SK-N-SH treated with all-trans-retinoic acid at 6 μM for 48 hours (cell line): ENCODE results near the gene ERC1.
A peak's percentile ranks its signal among the peaks of the same experiment; 100 is the strongest.

Source experiments
- ATAC-seq: fragments of 200-7000 bp; cut with Tn5 transposase; 3 replicates; pipeline ENCODE4 v1.9.1; 2020; ENCODE audit warnings: mild to moderate bottlenecking, moderate library complexity
- ARNTL ChIP-seq: fragments of 450-650 bp; formaldehyde crosslinking; IDR thresholded peaks from 2 replicates; pipeline ENCODE4 v1.5.0; 2020; ENCODE audit warnings: low read depth, mild to moderate bottlenecking, moderate library complexity, borderline replicate concordance
- BACH2 ChIP-seq: fragments of 250-450 bp; sonication (Bioruptor Pico); IDR thresholded peaks from 2 replicates; pipeline ENCODE4 v1.9.0; 2021; ENCODE audit warnings: mild to moderate bottlenecking, borderline replicate concordance
- CSDC2 ChIP-seq: fragments of 250-450 bp; sonication (Bioruptor Pico); IDR thresholded peaks from 2 replicates; pipeline ENCODE4 v1.5.0; 2020; ENCODE audit warnings: mild to moderate bottlenecking, moderate library complexity
- ESRRG ChIP-seq: fragments of 250-450 bp; sonication (Bioruptor Pico); IDR thresholded peaks from 2 replicates; pipeline ENCODE4 v1.6.1; 2021; ENCODE audit warnings: mild to moderate bottlenecking
- GLIS3 ChIP-seq: fragments of 250-450 bp; sonication (Bioruptor Pico); IDR thresholded peaks from 2 replicates; pipeline ENCODE4 v1.5.0; 2020; ENCODE audit warnings: mild to moderate bottlenecking, moderate library complexity
- ISL1 ChIP-seq: fragments of 250-450 bp; sonication (Bioruptor Pico); IDR thresholded peaks from 2 replicates; pipeline ENCODE4 v2.1.2; 2022; ENCODE audit warnings: mild to moderate bottlenecking, moderate library complexity
- OSR1 ChIP-seq: fragments of 250-450 bp; sonication (Bioruptor Pico); IDR thresholded peaks from 2 replicates; pipeline ENCODE4 v1.8.0; 2022; ENCODE audit warnings: moderate library complexity, mild to moderate bottlenecking, inconsistent platforms
- PPARA ChIP-seq: fragments of 250-450 bp; sonication (Bioruptor Pico); IDR thresholded peaks from 2 replicates; pipeline ENCODE4 v1.5.0; 2020; ENCODE audit warnings: mild to moderate bottlenecking, borderline replicate concordance
- RARB ChIP-seq: fragments of 250-450 bp; sonication (Bioruptor Pico); IDR thresholded peaks from 2 replicates; pipeline ENCODE4 v1.8.0; 2021; ENCODE audit warnings: mild to moderate bottlenecking, moderate library complexity
- TCF4 ChIP-seq: fragments of 250-450 bp; sonication (Bioruptor Pico); IDR thresholded peaks from 2 replicates; pipeline ENCODE4 v1.8.0; 2021; ENCODE audit warnings: mild to moderate bottlenecking, moderate library complexity, borderline replicate concordance
- TOX ChIP-seq: fragments of 250-450 bp; sonication (Bioruptor Pico); IDR thresholded peaks from 2 replicates; pipeline ENCODE4 v1.8.0; 2021; ENCODE audit warnings: mild to moderate bottlenecking, moderate library complexity, borderline replicate concordance
- ZFP3 ChIP-seq: fragments of 250-450 bp; sonication (Bioruptor Pico); IDR thresholded peaks from 2 replicates; pipeline ENCODE4 v1.5.0; 2020; ENCODE audit warnings: mild to moderate bottlenecking, moderate library complexity
- ZFP30 ChIP-seq: fragments of 450-650 bp; formaldehyde crosslinking; IDR thresholded peaks from 2 replicates; pipeline ENCODE4 v1.5.0; 2022; ENCODE audit warnings: mild to moderate bottlenecking, moderate library complexity
- ZNF565 ChIP-seq: fragments of 450-650 bp; formaldehyde crosslinking; conservative IDR thresholded peaks from 2 replicates; pipeline ENCODE4 v1.5.0; 2020; ENCODE audit warnings: low read depth, mild to moderate bottlenecking, moderate library complexity
- ZNF70 ChIP-seq: fragments of 450-650 bp; formaldehyde crosslinking; IDR thresholded peaks from 2 replicates; pipeline ENCODE4 v1.5.0; 2020; ENCODE audit warnings: mild to moderate bottlenecking, moderate library complexity
- ZNF8 ChIP-seq: fragments of 450-650 bp; formaldehyde crosslinking; IDR thresholded peaks from 2 replicates; pipeline ENCODE4 v1.5.0; 2020; ENCODE audit warnings: mild to moderate bottlenecking, moderate library complexity
- TF ChIP-seq, protein P1 (sequence below): fragments of 250-450 bp; sonication (Bioruptor Pico); IDR thresholded peaks from 2 replicates; pipeline ENCODE4 v1.5.0; 2020; ENCODE audit warnings: mild to moderate bottlenecking, moderate library complexity
- TF ChIP-seq, protein P2 (sequence below): fragments of 250-450 bp; sonication (Bioruptor Pico); IDR thresholded peaks from 2 replicates; pipeline ENCODE4 v1.5.1; 2020; ENCODE audit warnings: low read depth, mild to moderate bottlenecking, moderate library complexity
- TF ChIP-seq, protein P3 (sequence below): fragments of 250-450 bp; sonication (Bioruptor Pico); IDR thresholded peaks from 2 replicates; pipeline ENCODE4 v1.8.0; 2021; ENCODE audit warnings: low read depth, mild to moderate bottlenecking, moderate library complexity, borderline replicate concordance

ERC1 gene

DNA sequence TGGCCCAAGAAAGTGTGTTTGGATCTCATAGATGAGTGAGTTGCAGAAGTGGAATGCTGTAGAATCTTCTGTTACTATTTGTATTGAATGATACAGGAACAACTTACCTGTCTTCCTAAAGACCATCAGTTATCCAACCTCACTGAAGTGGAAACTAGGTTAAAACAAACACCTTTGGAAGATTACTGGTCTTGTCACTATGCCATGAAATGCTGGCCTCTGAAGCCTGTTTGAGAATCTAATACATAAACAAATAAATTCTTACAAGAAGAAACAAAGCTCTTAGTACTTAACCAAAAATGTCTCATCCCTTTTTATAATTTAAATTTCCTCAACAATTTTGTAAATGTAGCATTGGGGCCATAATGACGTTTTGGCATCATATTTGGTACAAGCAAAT lies 448.2 kb downstream of the ERC1 start:
- no peak for TF ChIP-seq ZNF70 (CRISPR knock-in tag)
- no peak for TF ChIP-seq ESRRG (CRISPR knock-in tag)
- TF ChIP-seq BACH2 (CRISPR knock-in tag): no peak
- no peak for TF ChIP-seq TOX
- TF ChIP-seq TCF4 (CRISPR knock-in tag): no peak
- no peak for ATAC-seq

DNA sequence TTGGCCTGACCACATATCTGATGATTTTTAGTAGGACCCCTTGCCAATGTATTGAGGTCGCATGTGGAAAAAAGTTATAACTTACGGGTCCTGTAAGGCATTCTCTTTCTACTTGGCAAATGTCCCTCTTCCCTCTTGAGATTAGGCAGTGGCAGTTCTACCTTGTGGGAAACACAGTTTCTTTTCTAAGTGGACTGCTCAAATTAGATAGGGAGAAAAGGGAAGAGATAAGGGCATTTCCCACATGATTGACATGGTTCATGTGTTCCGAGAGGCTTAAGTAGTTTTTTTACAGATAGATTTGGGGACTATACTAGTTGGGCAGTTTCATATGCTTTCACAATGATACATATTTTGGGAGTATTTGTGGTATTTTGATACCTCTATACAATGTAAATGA lies 448.7 kb downstream of the ERC1 start:
- no peak for ATAC-seq
- no peak for TF ChIP-seq ARNTL
- TF ChIP-seq PPARA (CRISPR knock-in tag): no peak
- TF ChIP-seq ZNF8 (CRISPR knock-in tag): no peak
- TF ChIP-seq, protein P1, sequence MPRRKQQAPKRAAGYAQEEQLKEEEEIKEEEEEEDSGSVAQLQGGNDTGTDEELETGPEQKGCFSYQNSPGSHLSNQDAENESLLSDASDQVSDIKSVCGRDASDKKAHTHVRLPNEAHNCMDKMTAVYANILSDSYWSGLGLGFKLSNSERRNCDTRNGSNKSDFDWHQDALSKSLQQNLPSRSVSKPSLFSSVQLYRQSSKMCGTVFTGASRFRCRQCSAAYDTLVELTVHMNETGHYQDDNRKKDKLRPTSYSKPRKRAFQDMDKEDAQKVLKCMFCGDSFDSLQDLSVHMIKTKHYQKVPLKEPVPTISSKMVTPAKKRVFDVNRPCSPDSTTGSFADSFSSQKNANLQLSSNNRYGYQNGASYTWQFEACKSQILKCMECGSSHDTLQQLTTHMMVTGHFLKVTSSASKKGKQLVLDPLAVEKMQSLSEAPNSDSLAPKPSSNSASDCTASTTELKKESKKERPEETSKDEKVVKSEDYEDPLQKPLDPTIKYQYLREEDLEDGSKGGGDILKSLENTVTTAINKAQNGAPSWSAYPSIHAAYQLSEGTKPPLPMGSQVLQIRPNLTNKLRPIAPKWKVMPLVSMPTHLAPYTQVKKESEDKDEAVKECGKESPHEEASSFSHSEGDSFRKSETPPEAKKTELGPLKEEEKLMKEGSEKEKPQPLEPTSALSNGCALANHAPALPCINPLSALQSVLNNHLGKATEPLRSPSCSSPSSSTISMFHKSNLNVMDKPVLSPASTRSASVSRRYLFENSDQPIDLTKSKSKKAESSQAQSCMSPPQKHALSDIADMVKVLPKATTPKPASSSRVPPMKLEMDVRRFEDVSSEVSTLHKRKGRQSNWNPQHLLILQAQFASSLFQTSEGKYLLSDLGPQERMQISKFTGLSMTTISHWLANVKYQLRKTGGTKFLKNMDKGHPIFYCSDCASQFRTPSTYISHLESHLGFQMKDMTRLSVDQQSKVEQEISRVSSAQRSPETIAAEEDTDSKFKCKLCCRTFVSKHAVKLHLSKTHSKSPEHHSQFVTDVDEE (CRISPR knock-in tag): no peak
- no peak for TF ChIP-seq CSDC2 (CRISPR knock-in tag)
- no peak for TF ChIP-seq RARB
- TF ChIP-seq ZFP30 (CRISPR knock-in tag): no peak
- no peak for TF ChIP-seq OSR1
- TF ChIP-seq ZNF565 (CRISPR knock-in tag): no peak
- no peak for TF ChIP-seq ZFP3 (CRISPR knock-in tag)
- no peak for TF ChIP-seq BACH2 (CRISPR knock-in tag)

DNA sequence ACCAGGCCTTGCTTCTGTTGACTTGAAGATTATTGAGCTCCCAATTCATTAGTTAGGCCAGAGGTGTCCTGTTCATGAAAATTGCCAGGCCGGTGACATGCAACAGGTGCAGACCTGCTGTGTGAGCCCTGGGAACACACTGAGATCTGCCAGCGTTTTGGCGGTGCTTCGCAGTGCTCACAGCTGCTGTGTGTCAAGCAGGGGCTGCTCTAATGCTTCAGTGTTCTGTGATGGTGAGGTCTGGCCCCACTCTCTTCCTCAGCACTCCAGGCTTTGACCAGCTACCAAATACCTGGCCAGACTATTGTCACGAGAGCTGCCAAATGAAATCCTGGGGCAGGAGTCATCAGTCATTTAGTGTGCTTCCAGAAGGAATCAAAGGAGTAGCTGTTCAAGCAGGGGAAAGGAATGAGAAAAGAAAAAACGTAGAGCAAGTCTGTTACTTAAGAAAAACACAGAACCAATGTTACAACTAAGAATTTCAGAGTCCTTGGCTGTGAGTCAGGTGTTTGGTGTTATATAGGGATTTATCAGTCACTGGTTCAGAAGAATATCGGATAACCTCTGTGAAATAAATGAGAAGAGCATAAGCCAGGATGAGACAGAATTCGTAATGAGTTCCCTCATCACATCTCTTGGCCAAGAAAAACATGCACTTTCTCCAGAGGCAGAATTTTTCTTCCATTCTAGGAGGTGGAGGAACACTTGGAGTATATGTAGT lies 452.6 kb downstream of the ERC1 start:
- TF ChIP-seq ISL1 (CRISPR knock-in tag): peak; percentile 36; the same call in 1 of the 2 replicates
- TF ChIP-seq, protein P1 (CRISPR knock-in tag): no peak
- peak; percentile 78 for ATAC-seq

DNA sequence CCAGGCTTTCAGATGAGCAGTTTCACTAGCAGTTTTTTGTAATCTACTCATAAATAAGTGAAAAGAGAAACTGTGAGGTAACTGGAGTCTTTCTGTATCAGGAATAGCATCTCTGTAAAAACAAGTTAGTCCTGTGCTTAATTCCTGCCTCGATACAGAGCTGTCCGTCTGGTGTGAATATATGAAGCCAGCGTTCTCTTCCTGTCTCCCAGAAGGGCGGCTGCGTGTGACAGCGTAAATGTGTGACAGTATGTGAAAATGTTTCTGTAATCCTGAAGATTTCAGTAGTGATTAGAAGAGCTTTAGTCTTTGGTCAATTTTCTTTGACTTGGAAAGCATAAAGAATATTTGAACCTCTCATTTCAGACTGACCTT lies 453.1 kb downstream of the ERC1 start:
- peak; percentile 32; the same call in 2 of the 3 replicates for ATAC-seq
- TF ChIP-seq, protein P2, sequence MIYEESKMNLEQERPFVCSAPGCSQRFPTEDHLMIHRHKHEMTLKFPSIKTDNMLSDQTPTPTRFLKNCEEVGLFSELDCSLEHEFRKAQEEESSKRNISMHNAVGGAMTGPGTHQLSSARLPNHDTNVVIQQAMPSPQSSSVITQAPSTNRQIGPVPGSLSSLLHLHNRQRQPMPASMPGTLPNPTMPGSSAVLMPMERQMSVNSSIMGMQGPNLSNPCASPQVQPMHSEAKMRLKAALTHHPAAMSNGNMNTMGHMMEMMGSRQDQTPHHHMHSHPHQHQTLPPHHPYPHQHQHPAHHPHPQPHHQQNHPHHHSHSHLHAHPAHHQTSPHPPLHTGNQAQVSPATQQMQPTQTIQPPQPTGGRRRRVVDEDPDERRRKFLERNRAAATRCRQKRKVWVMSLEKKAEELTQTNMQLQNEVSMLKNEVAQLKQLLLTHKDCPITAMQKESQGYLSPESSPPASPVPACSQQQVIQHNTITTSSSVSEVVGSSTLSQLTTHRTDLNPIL (CRISPR knock-in tag): no peak
- TF ChIP-seq, protein P3, sequence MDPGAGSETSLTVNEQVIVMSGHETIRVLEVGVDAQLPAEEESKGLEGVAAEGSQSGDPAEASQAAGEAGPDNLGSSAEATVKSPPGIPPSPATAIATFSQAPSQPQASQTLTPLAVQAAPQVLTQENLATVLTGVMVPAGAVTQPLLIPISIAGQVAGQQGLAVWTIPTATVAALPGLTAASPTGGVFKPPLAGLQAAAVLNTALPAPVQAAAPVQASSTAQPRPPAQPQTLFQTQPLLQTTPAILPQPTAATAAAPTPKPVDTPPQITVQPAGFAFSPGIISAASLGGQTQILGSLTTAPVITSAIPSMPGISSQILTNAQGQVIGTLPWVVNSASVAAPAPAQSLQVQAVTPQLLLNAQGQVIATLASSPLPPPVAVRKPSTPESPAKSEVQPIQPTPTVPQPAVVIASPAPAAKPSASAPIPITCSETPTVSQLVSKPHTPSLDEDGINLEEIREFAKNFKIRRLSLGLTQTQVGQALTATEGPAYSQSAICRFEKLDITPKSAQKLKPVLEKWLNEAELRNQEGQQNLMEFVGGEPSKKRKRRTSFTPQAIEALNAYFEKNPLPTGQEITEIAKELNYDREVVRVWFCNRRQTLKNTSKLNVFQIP (CRISPR knock-in tag): no peak
- TF ChIP-seq GLIS3: no peak
- no peak for TF ChIP-seq CSDC2 (CRISPR knock-in tag)
- TF ChIP-seq ZFP3 (CRISPR knock-in tag): no peak
- no peak for TF ChIP-seq ESRRG (CRISPR knock-in tag)
- TF ChIP-seq ISL1 (CRISPR knock-in tag): no peak
